Measurements from ENCODE around the gene GARS1.

The GARS1 gene

GRCh38 chr7:30671793-30672465 is 77.3 kb downstream of the GARS1 start:
- no peaks in the 10 kb centered on the region for H3K4me1 ChIP-seq (ENCODE audit: control insufficient read depth, insufficient read depth, low read length, poor library complexity, severe bottlenecking)
- no peak for DNase-seq
- H3K9me3 ChIP-seq (ENCODE audit: control insufficient read depth, low read length) = no peaks in the 10 kb centered on the region

GRCh38 chr7:30674420-30674819 is 79.7 kb downstream of the GARS1 start:
- DNase-seq = no peak
- Histone ChIP-seq H3K36me3 (ENCODE audit: control insufficient read depth, insufficient read depth, low read length) (no peaks in the 10 kb centered on the region), H3K9me3 (ENCODE audit: control insufficient read depth, low read length) (no peaks in the 10 kb centered on the region), H3K4me3 (ENCODE audit: insufficient read depth, low read depth, low read length, poor library complexity, severe bottlenecking) (no peak overlapping the region), H3K27ac (ENCODE audit: insufficient read depth, low read length, poor library complexity, severe bottlenecking) (no peak overlapping the region), H3K4me1 (ENCODE audit: control insufficient read depth, insufficient read depth, low read length, poor library complexity, severe bottlenecking) (no peaks in the 10 kb centered on the region), H3K27me3 (replicated peaks; ENCODE audit: control insufficient read depth, insufficient read depth, low read length, poor library complexity, severe bottlenecking) (peaks cover 4% of the 10 kb centered on the region)

More at GRCh38 chr7:30671793-30672465, 77.3 kb downstream of the GARS1 start:
- Histone ChIP-seq H3K27ac (ENCODE audit: insufficient read depth, low read length, poor library complexity, severe bottlenecking) (no peak overlapping the region), H3K36me3 (ENCODE audit: control insufficient read depth, insufficient read depth, low read length) (no peaks in the 10 kb centered on the region), H3K4me3 (ENCODE audit: insufficient read depth, low read depth, low read length, poor library complexity, severe bottlenecking) (no peak overlapping the region), H3K27me3 (replicated peaks; ENCODE audit: control insufficient read depth, insufficient read depth, low read length, poor library complexity, severe bottlenecking) (no peaks in the 10 kb centered on the region)

DNA sequence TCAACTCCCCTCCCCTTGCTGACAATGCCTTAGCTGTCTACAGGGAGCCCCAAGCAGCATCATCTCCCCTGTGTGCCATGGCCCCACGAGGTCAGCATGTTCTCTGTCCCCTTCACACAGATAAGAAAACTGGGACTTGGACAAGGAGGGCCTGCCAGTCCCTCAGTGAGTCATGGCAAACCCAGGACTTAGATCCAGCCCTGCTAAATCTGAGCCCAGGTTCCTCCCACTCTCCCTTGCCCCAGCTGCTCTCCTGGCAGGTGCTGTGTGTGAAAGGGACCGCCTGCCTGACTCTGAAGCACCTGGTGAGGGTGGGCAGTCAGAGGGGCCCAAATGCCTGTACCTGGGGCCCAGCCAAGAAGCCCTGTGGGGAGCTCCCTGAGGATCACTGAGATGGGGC is 80.2 kb downstream of the GARS1 start:
- Histone ChIP-seq H3K9me3 (ENCODE audit: control insufficient read depth, low read length) (no peaks in the 10 kb centered on the region), H3K4me3 (ENCODE audit: insufficient read depth, low read depth, low read length, poor library complexity, severe bottlenecking) (no peak overlapping the region), H3K36me3 (ENCODE audit: control insufficient read depth, insufficient read depth, low read length) (no peaks in the 10 kb centered on the region), H3K27ac (ENCODE audit: insufficient read depth, low read length, poor library complexity, severe bottlenecking) (no peak overlapping the region), H3K4me1 (ENCODE audit: control insufficient read depth, insufficient read depth, low read length, poor library complexity, severe bottlenecking) (no peaks in the 10 kb centered on the region), H3K27me3 (replicated peaks; ENCODE audit: control insufficient read depth, insufficient read depth, low read length, poor library complexity, severe bottlenecking) (peaks cover 4% of the 10 kb centered on the region)
- no peak for DNase-seq

DNA sequence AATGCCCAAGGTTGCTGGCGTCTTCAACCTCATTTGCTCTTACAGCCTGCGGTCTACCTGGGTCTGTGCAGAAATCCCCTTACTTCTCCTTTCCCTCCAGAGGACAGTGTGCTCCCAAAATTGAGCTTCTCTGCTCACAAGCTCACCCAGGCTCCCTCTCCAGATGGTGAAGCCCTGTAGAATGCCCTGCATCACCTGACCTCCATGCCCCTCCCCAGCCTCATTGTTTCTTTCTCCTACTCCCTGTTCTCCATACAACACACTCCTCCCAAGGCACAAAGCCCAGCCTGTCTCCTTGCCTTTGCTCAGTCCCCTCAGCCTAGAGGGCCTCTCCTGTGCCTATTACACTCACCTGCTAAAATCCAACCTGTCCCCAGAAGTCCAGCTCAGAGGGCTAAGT is 84.1 kb downstream of the GARS1 start:
- DNase-seq = no peak
- H3K4me3 ChIP-seq (ENCODE audit: insufficient read depth, low read depth, low read length, poor library complexity, severe bottlenecking) = no peak overlapping the region

GRCh38 chr7:30679664-30680063 is 85.0 kb downstream of the GARS1 start:
- Histone ChIP-seq H3K36me3 (ENCODE audit: control insufficient read depth, insufficient read depth, low read length) (no peaks in the 10 kb centered on the region), H3K27ac (ENCODE audit: insufficient read depth, low read length, poor library complexity, severe bottlenecking) (no peak overlapping the region), H3K9me3 (ENCODE audit: control insufficient read depth, low read length) (no peaks in the 10 kb centered on the region), H3K27me3 (replicated peaks; ENCODE audit: control insufficient read depth, insufficient read depth, low read length, poor library complexity, severe bottlenecking) (peaks cover 17% of the 10 kb centered on the region), H3K4me1 (ENCODE audit: control insufficient read depth, insufficient read depth, low read length, poor library complexity, severe bottlenecking) (peaks cover 12% of the 10 kb centered on the region), H3K4me3 (ENCODE audit: insufficient read depth, low read depth, low read length, poor library complexity, severe bottlenecking) (no peak overlapping the region)
- no peak for DNase-seq

More for the DNA sequence above, 84.1 kb downstream of the GARS1 start:
- Histone ChIP-seq H3K36me3 (ENCODE audit: control insufficient read depth, insufficient read depth, low read length) (no peaks in the 10 kb centered on the region), H3K9me3 (ENCODE audit: control insufficient read depth, low read length) (no peaks in the 10 kb centered on the region), H3K4me1 (ENCODE audit: control insufficient read depth, insufficient read depth, low read length, poor library complexity, severe bottlenecking) (peaks cover 12% of the 10 kb centered on the region), H3K27me3 (replicated peaks; ENCODE audit: control insufficient read depth, insufficient read depth, low read length, poor library complexity, severe bottlenecking) (peaks cover 17% of the 10 kb centered on the region), H3K27ac (ENCODE audit: insufficient read depth, low read length, poor library complexity, severe bottlenecking) (no peak overlapping the region)

GRCh38 chr7:30681331-30681797 is 86.7 kb downstream of the GARS1 start:
- Histone ChIP-seq H3K9me3 (ENCODE audit: control insufficient read depth, low read length) (no peaks in the 10 kb centered on the region), H3K4me1 (ENCODE audit: control insufficient read depth, insufficient read depth, low read length, poor library complexity, severe bottlenecking) (peaks cover 12% of the 10 kb centered on the region), H3K27ac (ENCODE audit: insufficient read depth, low read length, poor library complexity, severe bottlenecking) (no peak overlapping the region), H3K4me3 (ENCODE audit: insufficient read depth, low read depth, low read length, poor library complexity, severe bottlenecking) (peak overlapping the region; percentile 47), H3K36me3 (ENCODE audit: control insufficient read depth, insufficient read depth, low read length) (no peaks in the 10 kb centered on the region), H3K27me3 (replicated peaks; ENCODE audit: control insufficient read depth, insufficient read depth, low read length, poor library complexity, severe bottlenecking) (peaks cover 17% of the 10 kb centered on the region)
- no peak for DNase-seq

DNA sequence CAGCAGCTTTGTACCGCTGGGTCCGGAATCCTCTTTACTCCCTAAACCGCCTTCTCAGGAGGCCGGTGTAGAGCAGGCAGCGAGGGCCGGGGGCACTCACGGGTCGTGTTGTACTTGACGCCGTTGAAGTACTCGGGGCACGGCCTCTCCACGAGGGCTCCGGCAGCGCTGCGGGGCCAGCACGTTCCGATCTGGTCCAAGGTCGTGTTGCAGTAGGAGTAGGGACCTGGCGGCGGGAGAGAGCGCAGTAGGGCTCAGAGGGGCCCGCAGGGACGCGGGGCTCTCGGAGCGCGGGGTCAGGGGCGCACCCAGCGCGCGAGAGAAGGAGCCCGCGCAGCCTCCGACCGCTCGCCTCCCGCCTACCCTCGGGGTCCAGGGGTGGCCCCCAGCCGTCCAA is 87.1 kb downstream of the GARS1 start:
- peaks cover 12% of the 10 kb centered on the region for H3K4me1 ChIP-seq (ENCODE audit: control insufficient read depth, insufficient read depth, low read length, poor library complexity, severe bottlenecking)
- H3K9me3 ChIP-seq (ENCODE audit: control insufficient read depth, low read length) = no peaks in the 10 kb centered on the region
- H3K27me3 ChIP-seq (replicated peaks; ENCODE audit: control insufficient read depth, insufficient read depth, low read length, poor library complexity, severe bottlenecking) = peaks cover 17% of the 10 kb centered on the region
- no peak for DNase-seq
- H3K4me3 ChIP-seq (ENCODE audit: insufficient read depth, low read depth, low read length, poor library complexity, severe bottlenecking) = peak overlapping the region; percentile 47
- no peaks in the 10 kb centered on the region for H3K36me3 ChIP-seq (ENCODE audit: control insufficient read depth, insufficient read depth, low read length)
- H3K27ac ChIP-seq (ENCODE audit: insufficient read depth, low read length, poor library complexity, severe bottlenecking) = no peak overlapping the region

DNA sequence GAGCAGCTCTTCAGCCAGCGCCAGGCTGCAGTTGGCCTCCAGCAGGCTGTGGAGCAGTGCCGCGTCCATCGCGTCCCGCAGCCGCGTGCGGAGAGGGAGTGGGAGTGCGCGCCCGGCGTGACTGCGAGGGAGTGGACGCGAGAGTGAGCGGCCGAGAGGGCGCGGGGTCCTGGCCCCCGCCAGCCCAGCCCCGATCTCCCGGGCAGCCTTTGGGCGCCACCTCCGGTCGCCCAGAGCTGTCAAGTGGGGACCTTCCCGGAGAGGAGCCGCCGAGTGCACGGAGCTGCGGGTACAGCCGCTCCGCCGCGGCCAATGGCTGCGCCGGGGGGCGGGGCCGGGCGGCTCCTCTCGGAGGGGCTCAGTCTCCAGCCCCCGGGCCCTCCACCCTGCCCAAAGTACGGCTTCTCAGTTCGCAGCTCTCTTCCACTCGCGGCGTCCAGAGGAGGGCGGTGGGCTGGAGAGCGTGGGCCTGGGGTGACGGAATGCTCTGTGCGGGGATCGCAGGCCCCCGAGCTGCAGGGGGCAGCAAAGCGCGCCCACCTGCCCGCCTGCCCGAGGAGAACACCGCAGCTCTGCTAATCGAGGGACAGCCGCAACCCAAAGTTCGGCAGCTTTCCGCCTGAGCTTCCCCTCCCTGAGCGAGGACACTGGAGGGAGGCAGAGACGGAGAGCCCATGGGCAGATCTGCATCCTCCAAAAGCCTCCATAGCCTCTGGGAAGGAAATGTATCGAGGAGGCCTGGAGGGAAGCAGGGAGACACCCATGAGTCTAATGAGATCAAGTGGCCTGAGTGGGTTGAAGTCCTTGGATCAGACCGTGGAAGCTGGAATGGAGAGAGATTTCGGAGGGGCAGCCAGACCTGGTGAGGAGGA is 87.8 kb downstream of the GARS1 start, which contains the start of gene CRHR2:
Gene CRHR2, minus strand, starts transcription at position 245 of the 872 bp plus-strand sequence. Its CDS starts 176 bp downstream, at position 69.
- Histone ChIP-seq H3K27me3 (replicated peaks; ENCODE audit: control insufficient read depth, insufficient read depth, low read length, poor library complexity, severe bottlenecking) (peaks cover 17% of the 10 kb centered on the region), H3K4me1 (ENCODE audit: control insufficient read depth, insufficient read depth, low read length, poor library complexity, severe bottlenecking) (peaks cover 12% of the 10 kb centered on the region), H3K36me3 (ENCODE audit: control insufficient read depth, insufficient read depth, low read length) (no peaks in the 10 kb centered on the region), H3K9me3 (ENCODE audit: control insufficient read depth, low read length) (no peaks in the 10 kb centered on the region), H3K4me3 (ENCODE audit: insufficient read depth, low read depth, low read length, poor library complexity, severe bottlenecking) (peak within 1 kb of the TSS; percentile 47), H3K27ac (ENCODE audit: insufficient read depth, low read length, poor library complexity, severe bottlenecking) (no peak within 1 kb of the TSS)
- peak in 1 of 3 donors; percentile 4 for DNase-seq

- DNase-seq = no peak
- Histone ChIP-seq H3K4me1 (ENCODE audit: control insufficient read depth, insufficient read depth, low read length, poor library complexity, severe bottlenecking) (peaks cover 12% of the 10 kb centered on the region), H3K27me3 (replicated peaks; ENCODE audit: control insufficient read depth, insufficient read depth, low read length, poor library complexity, severe bottlenecking) (peaks cover 16% of the 10 kb centered on the region)
These were observed 88.6 kb downstream of the GARS1 start for GRCh38 chr7:30683306-30683705.

More at GRCh38 chr7:30683306-30683705, 88.6 kb downstream of the GARS1 start:
- H3K4me3 ChIP-seq (ENCODE audit: insufficient read depth, low read depth, low read length, poor library complexity, severe bottlenecking) = no peak overlapping the region
- H3K36me3 ChIP-seq (ENCODE audit: control insufficient read depth, insufficient read depth, low read length) = no peaks in the 10 kb centered on the region
- H3K27ac ChIP-seq (ENCODE audit: insufficient read depth, low read length, poor library complexity, severe bottlenecking) = no peak overlapping the region
- no peaks in the 10 kb centered on the region for H3K9me3 ChIP-seq (ENCODE audit: control insufficient read depth, low read length)
